GM18868 (cell line): ENCODE data around the gene HOXD12.

Source experiments
- ATAC-seq: cut with Tn5 transposase; IDR thresholded peaks from one replicate; pipeline ENCODE4 v1.9.1; 2021; ENCODE audit warnings: mild to moderate bottlenecking, moderate library complexity; ENCODE audit not compliant: unreplicated experiment

HOXD12 gene

GRCh38 chr2:176099728-176100546, at the start of gene HOXD12:
HOXD12 (plus strand) TSS chr2:176099795; CDS start chr2:176099802, 7 bp downstream.
- no peak for ATAC-seq

GRCh38 chr2:176056406-176056805, 43.2 kb upstream of the HOXD12 start:
- no peak for ATAC-seq

GRCh38 chr2:176063958-176064357, 35.6 kb upstream of the HOXD12 start:
- peak; percentile 65 for ATAC-seq

- no peak for ATAC-seq
These were observed 32.7 kb upstream of the HOXD12 start for GRCh38 chr2:176066645-176067588.

- ATAC-seq = no peak
These were observed 31.8 kb upstream of the HOXD12 start for GRCh38 chr2:176067589-176068418.

- no peak for ATAC-seq
These were observed 31.2 kb upstream of the HOXD12 start for GRCh38 chr2:176068419-176068832.

- ATAC-seq = no peak
These were observed 28.0 kb upstream of the HOXD12 start for GRCh38 chr2:176071330-176072291.

- ATAC-seq = no peak
These were observed 27.3 kb upstream of the HOXD12 start for GRCh38 chr2:176072292-176072669.

- ATAC-seq = no peak
These were observed 26.4 kb upstream of the HOXD12 start for GRCh38 chr2:176072951-176073904.

- no peak for ATAC-seq
These were observed 24.6 kb upstream of the HOXD12 start for GRCh38 chr2:176074919-176075425.

GRCh38 chr2:176075481-176075880, 24.1 kb upstream of the HOXD12 start:
- no peak for ATAC-seq

GRCh38 chr2:176076063-176076462, 23.5 kb upstream of the HOXD12 start:
- ATAC-seq = no peak

- ATAC-seq = no peak
These were observed 22.8 kb upstream of the HOXD12 start for GRCh38 chr2:176076796-176077195.

GRCh38 chr2:176078541-176079284, 20.9 kb upstream of the HOXD12 start:
- ATAC-seq = no peak

GRCh38 chr2:176079285-176079830, 20.2 kb upstream of the HOXD12 start:
- no peak for ATAC-seq

GRCh38 chr2:176079831-176080539, 19.6 kb upstream of the HOXD12 start:
- no peak for ATAC-seq
